Large intestine (tissue), 3 donors: Measurements from ENCODE around the gene PLEKHA1. TPM values are rescaled to one million over a fixed set of nuclear protein-coding genes. Genes with fewer than 3 reads are reported as not detected.

Source experiments
- DNase-seq, 2 donors: peaks; one replicate each; pipeline versions ENCODE4 v3.0.0 to v3.0.0-alpha.2; 2013
- H3K27ac ChIP-seq: one replicate; pipeline ENCODE4 v1.5.1; 2013; ENCODE audit warnings: low read length
- H3K27me3 ChIP-seq: 2 replicates; pipeline ENCODE4 v1.6.1; 2013; ENCODE audit warnings: low read length; ENCODE audit not compliant: control insufficient read depth, insufficient read depth
- H3K36me3 ChIP-seq: 2 replicates; pipeline ENCODE4 v1.6.1; 2013; ENCODE audit warnings: low read length; ENCODE audit not compliant: control insufficient read depth, insufficient read depth
- H3K4me1 ChIP-seq: one replicate; pipeline ENCODE4 v1.6.1; 2013; ENCODE audit warnings: low read length; ENCODE audit not compliant: control insufficient read depth, insufficient read depth
- H3K4me3 ChIP-seq: one replicate; pipeline ENCODE4 v1.5.1; 2013; ENCODE audit warnings: low read length
- H3K9me3 ChIP-seq: one replicate; pipeline ENCODE4 v1.6.1; 2013; ENCODE audit warnings: mild to moderate bottlenecking, low read depth, low read length, moderate library complexity; ENCODE audit not compliant: control insufficient read depth
- WGBS: methylation state at CpG from one replicate; pipeline ENCODE4 v1.1.5; 2013; ENCODE audit warnings: low lambda C conversion rate; ENCODE audit not compliant: insufficient coverage; 5-methylcytosine and 5-hydroxymethylcytosine counted together
- polyA plus RNA-seq: library from polyadenylated mRNA; unstranded; fragments of 120-200 nt; gene quantifications from one replicate; pipeline ENCODE4 v1.2.1, GENCODE V29; 2013

PLEKHA1 gene
- polyA plus RNA-seq, 1 donor, result 65.6 TPM

GRCh38 chr10:122390679-122391078, 16.2 kb downstream of the PLEKHA1 start:
- 81% methylated on average over 3 of the region's 3 CpGs for WGBS
- H3K4me3 ChIP-seq, result no peak overlapping the region
- peaks cover 20% of the 10 kb centered on the region for H3K36me3 ChIP-seq
- H3K4me1 ChIP-seq, result no peaks in the 10 kb centered on the region
- no peaks in the 10 kb centered on the region for H3K9me3 ChIP-seq
- no peaks in the 10 kb centered on the region for H3K27me3 ChIP-seq
- H3K27ac ChIP-seq, result no peak overlapping the region
- DNase-seq, result no peak

- Histone ChIP-seq H3K4me3 (no peak overlapping the region), H3K4me1 (no peaks in the 10 kb centered on the region), H3K9me3 (no peaks in the 10 kb centered on the region), H3K27ac (no peak overlapping the region), H3K27me3 (no peaks in the 10 kb centered on the region), H3K36me3 (peaks cover 21% of the 10 kb centered on the region)
- DNase-seq, result no peak
Measured at GRCh38 chr10:122391875-122392274, 17.4 kb downstream of the PLEKHA1 start.

- no peak overlapping the region for H3K27ac ChIP-seq
- WGBS, result 60% methylated on average over 1 of the region's 2 CpGs
- H3K36me3 ChIP-seq, result peaks cover 20% of the 10 kb centered on the region
- H3K9me3 ChIP-seq, result no peaks in the 10 kb centered on the region
- H3K4me3 ChIP-seq, result no peak overlapping the region
- H3K27me3 ChIP-seq, result no peaks in the 10 kb centered on the region
- no peak for DNase-seq
- H3K4me1 ChIP-seq, result no peaks in the 10 kb centered on the region
Measured at GRCh38 chr10:122392835-122393234, 18.3 kb downstream of the PLEKHA1 start.

- no peaks in the 10 kb centered on the region for H3K9me3 ChIP-seq
- no peak overlapping the region for H3K27ac ChIP-seq
- WGBS, result 33% methylated on average over 1 of the region's 2 CpGs
- DNase-seq, result no peak
- H3K27me3 ChIP-seq, result no peaks in the 10 kb centered on the region
- H3K4me3 ChIP-seq, result no peak overlapping the region
- H3K36me3 ChIP-seq, result peaks cover 20% of the 10 kb centered on the region
- H3K4me1 ChIP-seq, result no peaks in the 10 kb centered on the region
Measured at GRCh38 chr10:122393288-122393687, 18.8 kb downstream of the PLEKHA1 start.

DNA sequence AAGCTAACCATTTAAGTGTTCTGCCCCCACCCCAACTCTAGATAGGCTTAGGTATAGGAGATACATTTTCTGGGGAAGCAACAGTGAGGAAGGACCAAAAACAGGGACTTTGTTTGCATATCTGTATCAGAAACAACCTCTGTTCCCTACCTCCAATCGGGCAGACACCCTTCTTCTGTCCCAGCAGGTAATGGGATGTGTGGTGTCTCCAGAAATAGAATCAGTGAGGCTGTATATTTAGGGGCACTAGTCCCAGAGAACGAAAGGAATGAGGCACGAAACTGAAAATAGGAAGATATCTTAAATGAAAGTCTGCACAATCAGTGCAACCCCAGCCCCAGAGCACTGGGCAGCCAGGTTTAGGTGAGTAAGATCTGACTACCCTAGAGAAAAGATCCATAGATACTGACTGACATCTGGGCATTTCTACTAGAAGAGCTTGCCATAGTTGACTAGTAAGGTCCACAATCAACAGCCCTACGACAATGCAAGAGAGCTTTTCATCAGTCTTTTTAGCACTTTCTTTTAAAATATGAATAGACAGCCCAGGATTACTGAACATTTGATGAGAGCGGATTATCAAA, 28.1 kb downstream of the PLEKHA1 start:
- WGBS, result 100% methylated on average over 1 of the region's 5 CpGs
- peaks cover 50% of the 10 kb centered on the region for H3K36me3 ChIP-seq

DNA sequence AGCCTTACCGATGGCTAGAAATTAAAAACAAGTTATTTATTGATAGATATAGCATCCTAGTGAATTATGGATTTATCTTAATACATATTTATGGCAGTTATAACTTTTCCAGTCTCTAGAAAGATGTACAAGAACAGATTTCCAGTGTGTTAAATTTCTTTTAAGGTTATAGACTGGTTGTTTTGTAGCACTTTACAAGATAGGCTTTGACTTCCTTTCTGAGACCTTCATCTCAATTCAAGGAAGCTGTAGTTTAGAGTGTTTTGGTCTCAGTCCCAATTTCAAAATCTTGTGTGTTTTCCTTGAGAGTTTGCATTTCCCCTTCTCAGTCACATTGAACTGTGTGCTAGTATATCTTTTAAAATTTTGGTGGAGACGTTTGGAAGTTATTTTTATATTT, 30.1 kb downstream of the PLEKHA1 start:
- 86% methylated on average over 2 of the region's 2 CpGs for WGBS
- Histone ChIP-seq H3K4me3 (no peak overlapping the region), H3K36me3 (peaks cover 46% of the 10 kb centered on the region), H3K27ac (no peak overlapping the region), H3K9me3 (no peaks in the 10 kb centered on the region), H3K4me1 (no peaks in the 10 kb centered on the region), H3K27me3 (no peaks in the 10 kb centered on the region)
- no peak for DNase-seq

More for the DNA sequence above, 28.1 kb downstream of the PLEKHA1 start:
- no peak overlapping the region for H3K4me3 ChIP-seq
- no peak overlapping the region for H3K27ac ChIP-seq
- H3K9me3 ChIP-seq, result no peaks in the 10 kb centered on the region
- H3K4me1 ChIP-seq, result no peaks in the 10 kb centered on the region
- H3K27me3 ChIP-seq, result no peaks in the 10 kb centered on the region
- DNase-seq, result no peak

DNA sequence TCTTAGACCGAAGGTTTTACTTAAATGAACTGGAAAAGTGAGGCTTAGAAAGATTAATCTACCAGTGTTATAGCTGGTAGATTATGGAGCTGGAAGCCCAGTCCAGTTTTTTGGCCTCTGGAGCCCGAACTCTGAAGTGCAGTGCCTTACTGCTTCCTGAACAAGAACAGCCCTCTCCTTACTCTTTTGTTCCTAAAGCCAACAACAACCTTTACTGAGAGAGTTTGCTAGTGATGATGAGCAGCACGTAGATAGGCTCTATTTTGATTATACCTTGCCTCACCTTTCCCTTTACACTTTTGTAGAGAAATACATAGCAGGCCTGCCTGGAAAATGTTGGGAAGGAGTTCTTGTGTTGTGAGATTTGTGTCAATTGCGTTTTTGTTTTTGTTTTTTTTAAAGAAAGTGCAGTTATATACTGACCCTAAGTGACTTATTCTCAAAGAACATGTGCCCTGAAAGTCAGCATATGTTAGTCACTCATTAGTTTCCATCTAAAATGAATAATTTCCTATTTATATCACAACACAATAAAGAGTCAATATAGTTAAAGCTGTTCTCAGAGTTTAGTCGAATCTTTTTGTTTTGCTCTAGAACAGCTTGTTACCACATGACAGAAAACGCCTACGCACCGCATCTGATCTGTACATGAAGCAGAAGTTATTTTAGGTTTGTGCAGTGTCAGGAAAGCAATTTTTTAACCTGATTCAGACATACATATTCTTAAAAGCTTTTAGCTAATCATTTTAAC, 33.0 kb downstream of the PLEKHA1 start:
- Histone ChIP-seq H3K27ac (no peak overlapping the region), H3K4me1 (no peaks in the 10 kb centered on the region), H3K36me3 (peaks cover 33% of the 10 kb centered on the region), H3K9me3 (no peaks in the 10 kb centered on the region), H3K4me3 (no peak overlapping the region), H3K27me3 (no peaks in the 10 kb centered on the region)
- no peak for DNase-seq
- WGBS, result 77% methylated on average over 5 of the region's 8 CpGs

GRCh38 chr10:122413327-122413726, 38.8 kb downstream of the PLEKHA1 start:
- DNase-seq, result no peak
- Histone ChIP-seq H3K9me3 (no peaks in the 10 kb centered on the region), H3K27me3 (no peaks in the 10 kb centered on the region), H3K27ac (no peak overlapping the region), H3K4me3 (no peak overlapping the region), H3K4me1 (no peaks in the 10 kb centered on the region), H3K36me3 (peaks cover 29% of the 10 kb centered on the region)

DNA sequence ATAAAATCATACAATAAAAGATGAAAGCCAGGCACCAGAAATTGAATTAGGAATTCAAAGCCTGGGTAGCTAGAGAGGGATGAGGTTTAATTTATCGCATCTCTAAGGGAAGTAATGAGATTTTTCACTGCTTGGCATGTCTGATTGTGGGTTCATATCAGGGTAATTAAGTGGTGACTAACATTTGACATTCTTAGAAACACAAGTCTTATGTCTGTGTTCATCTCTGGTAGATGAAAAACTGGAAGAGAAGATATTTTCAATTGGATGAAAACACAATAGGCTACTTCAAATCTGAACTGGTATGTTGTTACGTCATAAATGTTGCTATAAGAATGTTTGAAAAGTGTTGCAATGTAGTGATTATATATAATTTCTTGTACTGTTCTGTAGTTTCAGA, 43.2 kb downstream of the PLEKHA1 start:
- H3K27ac ChIP-seq, result no peak overlapping the region
- WGBS, result no CpG with 5 or more reads among the region's 2 CpGs
- H3K4me1 ChIP-seq, result no peaks in the 10 kb centered on the region
- H3K36me3 ChIP-seq, result peaks cover 48% of the 10 kb centered on the region
- no peaks in the 10 kb centered on the region for H3K9me3 ChIP-seq
- H3K4me3 ChIP-seq, result no peak overlapping the region
- no peak for DNase-seq
- no peaks in the 10 kb centered on the region for H3K27me3 ChIP-seq

DNA sequence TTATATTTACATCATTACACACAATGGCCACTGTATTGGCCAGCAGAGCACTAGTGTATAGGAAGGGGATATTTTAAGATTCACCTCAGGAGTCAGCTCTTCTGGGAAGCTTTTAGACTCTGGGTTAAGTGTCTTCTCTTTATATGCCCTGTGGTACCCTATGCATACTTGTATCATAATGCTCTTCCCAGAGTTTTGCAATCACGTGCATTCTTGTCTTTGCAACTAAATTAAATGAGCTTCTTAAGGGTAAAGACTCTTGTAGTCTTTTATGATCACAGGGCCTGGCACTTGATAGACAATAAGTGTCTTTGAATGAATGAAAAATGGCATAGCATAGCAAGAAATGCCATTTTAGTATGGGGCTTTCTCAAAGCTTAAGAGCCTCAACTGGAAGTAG, 44.5 kb downstream of the PLEKHA1 start:
- Histone ChIP-seq H3K27ac (no peak overlapping the region), H3K4me3 (no peak overlapping the region), H3K36me3 (peaks cover 48% of the 10 kb centered on the region), H3K9me3 (no peaks in the 10 kb centered on the region), H3K27me3 (no peaks in the 10 kb centered on the region), H3K4me1 (no peaks in the 10 kb centered on the region)
- WGBS, result no CpG with 5 or more reads among the region's 1 CpG
- DNase-seq, result no peak
